Measurements from ENCODE around the gene ADARB1. TPM values are rescaled to one million over a fixed set of nuclear protein-coding genes. Genes with fewer than 3 reads are reported as not detected.
"Not testable (repeated sequence)": the region's sequence is repeated elsewhere in the genome, so short reads cannot be mapped to it uniquely, and the experiment has no call there.

ADARB1 gene
- 10 to 100 TPM; 16.9 to 23.8 (median 19.4) TPM for total RNA-seq
- polyA plus RNA-seq = 9.1 TPM
- long read RNA-seq, donor 1, full-length matches to known transcripts = 4 of 42 reads
- long read RNA-seq, donor 1, partial matches to known transcripts = 5 of 42 reads
- long read RNA-seq, donor 1, other reads (novel, unspliced or antisense) = 33 of 42 reads
- long read RNA-seq, donor 2, partial matches to known transcripts = 1 of 15 reads
- long read RNA-seq, donor 2, other reads (novel, unspliced or antisense) = 14 of 15 reads
- long read RNA-seq, donor 3, partial matches to known transcripts = 6 of 20 reads
- long read RNA-seq, donor 3, other reads (novel, unspliced or antisense) = 14 of 20 reads
- long read RNA-seq, donor 4, partial matches to known transcripts = 3 of 23 reads
- long read RNA-seq, donor 4, other reads (novel, unspliced or antisense) = 20 of 23 reads

- peak within 1 kb of the TSS; percentile 90 for H3K4me3 ChIP-seq (ENCODE audit: low read length)
- H3K27me3 ChIP-seq (ENCODE audit: control insufficient read depth, insufficient read depth) = no peaks in the 10 kb centered on the region
- under 1% methylated on average over 123 of the region's 132 CpGs for WGBS
- H3K27ac ChIP-seq (ENCODE audit: low read length) = peak within 1 kb of the TSS; percentile 71
- no peaks in the 10 kb centered on the region for H3K9me3 ChIP-seq (ENCODE audit: control insufficient read depth, low read length)
- H3K4me1 ChIP-seq (ENCODE audit: control insufficient read depth, insufficient read depth, low read length) = peaks cover 5% of the 10 kb centered on the region
- ATAC-seq = peak; percentile 59 to 81
- intact Hi-C loops (cut with DNase I) = loop anchor here in 3 of 4 donors (10.0 kb wide), 3 partner anchors 49 to 109 kb away; no protein-coding TSS in a partner anchor
- peak; percentile 72 to 90 (median 89) for DNase-seq
Measured at GRCh38 chr21:45074048-45074817, at the start of gene ADARB1. Gene ADARB1, plus strand, starts transcription at chr21:45074580. Its CDS starts 97,077 bp downstream, at chr21:45171657.

GRCh38 chr21:45026066-45026745 lies 48.2 kb upstream of the ADARB1 start:
- DNase-seq (no peak), ATAC-seq (no peak)
- no peaks in the 10 kb centered on the region for H3K27me3 ChIP-seq (ENCODE audit: control insufficient read depth, insufficient read depth)
- peaks cover 5% of the 10 kb centered on the region for H3K4me1 ChIP-seq (ENCODE audit: control insufficient read depth, insufficient read depth, low read length)
- H3K27ac ChIP-seq (ENCODE audit: low read length) = no peak overlapping the region
- WGBS = 93% methylated on average over 22 of the region's 22 CpGs
- H3K9me3 ChIP-seq (ENCODE audit: control insufficient read depth, low read length) = no peaks in the 10 kb centered on the region
- no peak overlapping the region for H3K4me3 ChIP-seq (ENCODE audit: low read length)
- intact Hi-C loops (cut with DNase I) = loop anchor here in 1 of 4 donors (10.0 kb wide), 1 partner anchor 49 kb away; the partner anchor contains the start of gene ADARB1

GRCh38 chr21:45026826-45027225 lies 47.6 kb upstream of the ADARB1 start:
- intact Hi-C loops (cut with DNase I) = loop anchor here in 1 of 4 donors (10.0 kb wide), 1 partner anchor 48 kb away; the partner anchor contains the start of gene ADARB1
- no peak for ATAC-seq
- no peak overlapping the region for H3K4me3 ChIP-seq (ENCODE audit: low read length)
- no peak for DNase-seq
- H3K27ac ChIP-seq (ENCODE audit: low read length) = no peak overlapping the region
- H3K9me3 ChIP-seq (ENCODE audit: control insufficient read depth, low read length) = no peaks in the 10 kb centered on the region
- peaks cover 5% of the 10 kb centered on the region for H3K4me1 ChIP-seq (ENCODE audit: control insufficient read depth, insufficient read depth, low read length)
- WGBS = 92% methylated on average over 12 of the region's 12 CpGs
- no peaks in the 10 kb centered on the region for H3K27me3 ChIP-seq (ENCODE audit: control insufficient read depth, insufficient read depth)

- Histone ChIP-seq H3K4me3 (ENCODE audit: low read length) (no peak overlapping the region), H3K9me3 (ENCODE audit: control insufficient read depth, low read length) (no peaks in the 10 kb centered on the region), H3K4me1 (ENCODE audit: control insufficient read depth, insufficient read depth, low read length) (peaks cover 8% of the 10 kb centered on the region), H3K27ac (ENCODE audit: low read length) (no peak overlapping the region), H3K27me3 (ENCODE audit: control insufficient read depth, insufficient read depth) (no peaks in the 10 kb centered on the region)
- intact Hi-C loops (cut with DNase I) = loop anchor here in 1 of 4 donors (10.0 kb wide), 1 partner anchor 47 kb away; the partner anchor contains the start of gene ADARB1
- ATAC-seq = no peak
- WGBS = 91% methylated on average over 21 of the region's 21 CpGs
- DNase-seq = peak in 1 of 3 donors; percentile 47
Measured at GRCh38 chr21:45027241-45028196, 46.9 kb upstream of the ADARB1 start.

GRCh38 chr21:45028645-45029044 lies 45.7 kb upstream of the ADARB1 start:
- not testable (repeated sequence) for H3K27me3 ChIP-seq (ENCODE audit: control insufficient read depth, insufficient read depth); DNase-seq; H3K9me3 ChIP-seq (ENCODE audit: control insufficient read depth, low read length); H3K27ac ChIP-seq (ENCODE audit: low read length); H3K4me3 ChIP-seq (ENCODE audit: low read length); ATAC-seq; H3K4me1 ChIP-seq (ENCODE audit: control insufficient read depth, insufficient read depth, low read length)
- 88% methylated on average over 10 of the region's 12 CpGs for WGBS
- intact Hi-C loops (cut with DNase I) = loop anchor here in 1 of 4 donors (10.0 kb wide), 1 partner anchor 46 kb away; the partner anchor contains the start of gene ADARB1

- DNase-seq = peak; percentile 61 to 83 (median 80)
- H3K4me1 ChIP-seq (ENCODE audit: control insufficient read depth, insufficient read depth, low read length) = peaks cover 11% of the 10 kb centered on the region
- ATAC-seq = peak; percentile 59 to 65
Measured at GRCh38 chr21:45029298-45029947, 45.0 kb upstream of the ADARB1 start.

GRCh38 chr21:45029948-45030681 lies 44.3 kb upstream of the ADARB1 start:
- no peak for ATAC-seq
- no peak overlapping the region for H3K4me3 ChIP-seq (ENCODE audit: low read length)
- intact Hi-C loops (cut with DNase I) = loop anchor here in 1 of 4 donors (10.0 kb wide), 1 partner anchor 45 kb away; the partner anchor contains the start of gene ADARB1
- no peaks in the 10 kb centered on the region for H3K9me3 ChIP-seq (ENCODE audit: control insufficient read depth, low read length)
- no peaks in the 10 kb centered on the region for H3K27me3 ChIP-seq (ENCODE audit: control insufficient read depth, insufficient read depth)
- no peak overlapping the region for H3K27ac ChIP-seq (ENCODE audit: low read length)
- DNase-seq = peak in 2 of 3 donors; percentile 54 to 65
- 74% methylated on average over 26 of the region's 26 CpGs for WGBS
- peaks cover 13% of the 10 kb centered on the region for H3K4me1 ChIP-seq (ENCODE audit: control insufficient read depth, insufficient read depth, low read length)

More at GRCh38 chr21:45029298-45029947, 45.0 kb upstream of the ADARB1 start:
- WGBS = 65% methylated on average over 14 of the region's 14 CpGs
- H3K27ac ChIP-seq (ENCODE audit: low read length) = no peak overlapping the region
- H3K4me3 ChIP-seq (ENCODE audit: low read length) = no peak overlapping the region
- no peaks in the 10 kb centered on the region for H3K9me3 ChIP-seq (ENCODE audit: control insufficient read depth, low read length)
- intact Hi-C loops (cut with DNase I) = loop anchor here in 1 of 4 donors (10.0 kb wide), 1 partner anchor 45 kb away; the partner anchor contains the start of gene ADARB1
- no peaks in the 10 kb centered on the region for H3K27me3 ChIP-seq (ENCODE audit: control insufficient read depth, insufficient read depth)

GRCh38 chr21:45030682-45031570 lies 43.5 kb upstream of the ADARB1 start:
- Histone ChIP-seq H3K27me3 (ENCODE audit: control insufficient read depth, insufficient read depth) (no peaks in the 10 kb centered on the region), H3K4me3 (ENCODE audit: low read length) (no peak overlapping the region), H3K27ac (ENCODE audit: low read length) (no peak overlapping the region), H3K9me3 (ENCODE audit: control insufficient read depth, low read length) (no peaks in the 10 kb centered on the region), H3K4me1 (ENCODE audit: control insufficient read depth, insufficient read depth, low read length) (peaks cover 13% of the 10 kb centered on the region)
- 59% methylated on average over 23 of the region's 23 CpGs for WGBS
- peak in 2 of 3 donors; percentile 57 to 71 for DNase-seq
- intact Hi-C loops (cut with DNase I) = no loop called here
- ATAC-seq = peak in 1 of 2 donors; percentile 5
